Jurkat, Clone E6-1 (cell line): Measurements from ENCODE around the gene CELSR1.

Experiments
- DNase-seq: peaks from one replicate; pipeline ENCODE4 v3.0.0-alpha.2; 2011; ENCODE audit warnings: low read depth, low spot score
- H3K4me3 ChIP-seq: 2 replicates; pipeline ENCODE4 v1.5.1; 2011; ENCODE audit warnings: mild to moderate bottlenecking, low read length, control low read depth, moderate library complexity

CELSR1 gene

GRCh38 chr22:46577368-46578249, 40.2 kb upstream of the CELSR1 start:
- peak overlapping the region; percentile 90 for H3K4me3 ChIP-seq
- no peak for DNase-seq

DNA sequence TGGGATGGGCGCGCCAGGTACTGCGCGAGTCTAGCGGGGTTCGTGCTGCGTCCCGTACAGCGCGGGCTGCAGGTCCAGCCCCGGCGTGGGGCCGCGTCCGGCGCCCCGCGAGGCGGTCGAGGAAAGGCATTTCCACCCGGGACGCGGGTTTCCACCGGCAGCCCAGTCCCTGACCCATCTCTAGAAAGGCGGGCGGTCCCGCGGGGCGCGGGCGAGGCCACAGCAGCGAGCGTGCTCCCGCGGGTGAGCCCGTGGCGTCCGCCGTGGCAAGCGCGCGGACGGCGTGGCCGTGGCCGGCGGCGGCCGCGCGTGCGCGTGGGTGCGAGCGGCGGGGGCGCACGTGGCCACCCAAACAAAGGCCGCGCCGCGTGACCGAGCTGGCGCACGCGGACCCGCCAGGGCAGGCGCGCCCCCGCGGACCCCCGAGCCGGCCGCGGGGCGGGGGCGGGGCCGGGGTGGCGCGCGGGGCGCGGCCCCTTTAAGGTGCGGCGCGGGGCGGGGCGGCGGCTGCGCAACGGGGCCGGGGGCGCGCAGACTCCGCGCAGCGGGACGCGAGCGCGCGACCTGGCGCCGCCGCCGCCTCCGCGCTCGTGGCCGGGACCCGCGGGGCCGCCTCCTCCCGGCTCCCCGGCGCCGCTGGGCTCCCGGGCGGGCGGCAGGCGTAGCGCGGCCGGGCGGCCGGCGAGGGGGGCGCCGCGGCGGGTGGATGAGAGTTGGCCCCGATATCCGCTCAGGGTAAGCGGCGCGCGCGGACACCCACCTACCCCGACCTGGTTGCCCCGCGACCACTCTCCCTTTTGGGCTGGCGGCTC, 39.3 kb upstream of the CELSR1 start:
- peak; percentile 26 for DNase-seq

GRCh38 chr22:46575911-46576555, 38.6 kb upstream of the CELSR1 start:
- no peak for DNase-seq
- H3K4me3 ChIP-seq, result peak overlapping the region; percentile 31

More for the DNA sequence above, 39.3 kb upstream of the CELSR1 start:
- peak overlapping the region; percentile 90 for H3K4me3 ChIP-seq

- H3K4me3 ChIP-seq, result no peak overlapping the region
- no peak for DNase-seq
Measured at GRCh38 chr22:46574993-46575910, 37.8 kb upstream of the CELSR1 start.

DNA sequence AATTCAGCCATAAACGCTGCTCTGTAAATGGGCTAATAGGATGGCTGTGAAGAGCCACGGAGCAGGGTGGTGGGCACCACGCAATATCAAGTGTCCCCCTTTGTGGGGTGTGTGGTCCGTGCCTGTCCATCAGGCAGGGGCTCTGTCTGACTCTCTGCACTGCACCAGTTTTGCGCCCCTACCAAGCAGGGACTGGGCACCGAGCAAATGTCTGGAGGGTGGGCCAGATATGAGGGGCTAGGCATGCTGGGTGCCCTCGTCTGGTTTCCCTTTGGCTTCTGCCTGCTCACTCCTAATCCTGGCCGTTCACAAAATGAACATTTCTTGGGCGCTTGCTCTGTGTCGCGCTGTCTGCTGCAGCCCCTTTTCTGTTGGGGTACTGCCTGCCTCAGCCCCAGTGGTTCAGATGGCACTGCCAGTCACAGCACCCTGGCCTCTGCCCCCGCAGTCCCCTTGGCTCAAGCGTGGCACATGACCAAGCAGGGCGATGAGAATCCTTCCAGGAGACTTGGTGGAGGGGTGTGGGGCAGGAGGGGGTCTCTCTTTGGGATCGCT, 37.1 kb upstream of the CELSR1 start:
- DNase-seq, result no peak
- H3K4me3 ChIP-seq, result no peak overlapping the region

DNA sequence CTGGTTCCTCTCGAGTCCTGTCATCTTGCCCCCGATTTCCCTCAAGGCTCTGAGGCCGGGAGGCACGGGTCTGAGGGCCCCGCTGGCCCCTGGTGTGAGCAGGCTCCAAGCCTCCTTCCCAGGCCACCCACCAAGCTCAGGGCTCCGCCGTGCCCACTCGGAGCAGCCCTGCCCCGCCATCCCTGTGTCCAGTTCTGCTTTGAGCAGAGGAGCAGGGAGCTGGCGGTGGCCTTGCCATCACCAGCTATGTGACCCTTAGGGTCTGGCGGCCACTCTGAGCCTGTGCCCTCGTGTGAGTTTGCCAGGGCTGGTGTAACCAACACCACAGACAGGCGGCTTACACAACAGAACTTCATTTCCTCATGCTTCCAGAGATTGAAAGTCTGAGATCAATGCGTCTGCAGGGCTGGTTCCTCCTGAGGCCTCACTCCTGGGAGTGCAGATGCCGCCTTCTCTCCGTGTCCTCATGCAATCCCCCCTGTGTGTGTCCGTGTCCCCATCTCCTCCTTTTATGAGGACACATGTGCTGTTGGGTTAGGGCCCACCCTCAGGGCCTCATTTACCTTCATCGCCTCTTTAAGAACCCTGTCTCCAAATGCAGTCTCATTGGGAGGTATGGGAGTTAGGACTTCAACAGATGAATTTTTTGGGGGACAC, 36.5 kb upstream of the CELSR1 start:
- no peak overlapping the region for H3K4me3 ChIP-seq
- no peak for DNase-seq

DNA sequence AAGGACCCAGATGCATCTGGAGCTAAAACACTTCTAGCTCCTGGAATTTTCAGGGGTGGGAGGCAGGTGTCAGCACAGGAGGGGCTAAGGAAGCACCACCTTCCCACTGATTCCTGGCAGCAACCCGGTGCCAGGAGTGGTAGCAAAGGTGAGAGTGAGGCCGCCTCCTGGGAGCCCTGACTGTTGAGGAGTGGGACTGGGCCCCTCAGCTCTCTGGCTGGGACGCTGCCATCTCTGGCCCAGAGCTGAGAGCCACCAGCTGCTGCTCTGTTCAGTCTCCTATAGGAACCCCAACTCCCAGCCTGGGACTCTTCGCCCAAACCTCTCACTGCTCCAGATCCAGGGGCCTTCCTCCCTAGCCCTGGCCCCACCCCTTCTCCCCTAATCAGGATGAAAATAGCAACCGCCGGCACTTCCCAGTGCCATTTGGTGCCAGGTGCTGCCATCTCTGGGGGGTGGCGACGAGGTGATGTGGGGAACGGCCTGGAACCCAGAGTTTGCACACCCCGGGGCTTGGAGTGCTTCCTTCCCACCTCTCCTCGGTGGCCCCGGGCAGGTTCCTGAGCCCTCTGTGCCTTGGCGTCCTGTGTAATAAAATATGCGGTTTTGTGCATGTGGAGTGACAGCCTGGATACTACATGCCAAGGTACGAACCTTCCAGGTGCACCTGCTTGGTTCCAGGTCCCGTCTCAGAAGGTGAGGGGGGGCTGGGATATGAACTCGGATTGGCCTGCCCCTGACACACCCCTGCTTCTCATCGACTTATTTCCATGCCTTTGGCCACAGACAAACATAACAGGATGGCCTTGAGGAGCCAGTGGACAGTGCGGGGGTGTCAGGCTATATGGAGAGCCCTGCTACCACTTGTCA, 35.7 kb upstream of the CELSR1 start:
- DNase-seq, result no peak
- no peak overlapping the region for H3K4me3 ChIP-seq

GRCh38 chr22:46571642-46572250, 34.3 kb upstream of the CELSR1 start:
- no peak for DNase-seq
- no peak overlapping the region for H3K4me3 ChIP-seq

DNA sequence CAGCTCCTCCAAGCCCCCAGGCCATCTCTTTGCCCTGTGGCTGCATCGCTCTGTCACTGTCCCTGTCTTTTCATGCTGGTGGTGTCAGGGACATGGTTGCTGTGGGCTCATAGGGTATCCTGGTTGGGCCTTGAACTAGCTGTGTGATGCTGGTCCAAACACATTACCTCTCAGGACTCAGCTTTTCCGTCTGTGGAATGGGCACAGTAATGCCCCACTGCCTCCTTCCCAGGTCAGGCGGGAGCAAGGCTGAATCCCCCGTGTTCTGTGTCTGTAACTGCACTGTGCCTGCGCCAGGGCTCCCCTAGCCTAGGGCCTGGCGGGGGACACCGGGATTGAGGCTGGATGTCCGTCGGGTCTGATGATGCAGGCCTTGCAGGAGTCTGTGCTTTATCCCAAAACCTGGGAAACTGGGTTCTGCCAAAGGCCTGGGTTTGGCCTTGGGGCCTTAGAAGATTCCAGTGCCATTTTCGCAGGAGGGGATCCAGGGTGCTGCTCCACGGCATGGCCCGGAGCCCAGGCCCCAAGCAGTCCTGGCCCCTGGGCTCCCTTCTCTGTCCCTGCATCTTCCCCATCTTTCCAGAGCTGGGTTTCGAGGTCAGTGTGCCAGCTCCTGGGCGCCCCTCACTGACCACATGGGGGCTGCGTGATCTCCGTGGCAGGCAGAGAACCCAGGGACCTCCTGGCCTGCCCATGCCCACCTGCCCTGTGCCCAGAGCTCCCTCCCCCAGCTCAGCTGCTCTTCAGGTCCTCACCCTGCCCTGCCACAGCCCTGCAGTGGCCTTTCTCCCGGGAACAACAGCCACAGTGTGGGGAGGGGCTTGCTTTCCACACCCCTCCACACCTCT, 32.7 kb upstream of the CELSR1 start:
- H3K4me3 ChIP-seq, result no peak overlapping the region
- no peak for DNase-seq

- DNase-seq, result no peak
- no peak overlapping the region for H3K4me3 ChIP-seq
Measured at GRCh38 chr22:46569055-46569847, 31.8 kb upstream of the CELSR1 start.

GRCh38 chr22:46568102-46568809, 30.8 kb upstream of the CELSR1 start:
- no peak for DNase-seq
- H3K4me3 ChIP-seq, result no peak overlapping the region

DNA sequence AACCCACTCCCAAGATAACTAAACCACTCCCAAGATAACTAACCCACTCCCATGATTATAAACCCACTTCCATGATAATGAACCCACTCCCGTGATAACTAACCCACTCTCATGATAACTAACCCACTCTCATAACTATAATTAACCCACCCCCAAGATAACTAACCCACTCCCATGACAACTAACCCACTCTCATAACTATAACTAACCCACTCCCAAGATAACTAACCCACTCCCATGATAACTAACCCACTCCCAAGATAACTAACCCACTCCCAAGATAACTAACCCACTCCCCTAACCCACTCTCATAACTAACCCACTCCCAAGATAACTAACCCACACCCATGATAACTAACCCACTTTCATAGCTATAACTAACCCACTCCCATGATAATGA, 30.1 kb upstream of the CELSR1 start:
- DNase-seq, result no peak
- H3K4me3 ChIP-seq, result no peak overlapping the region

- no peak for DNase-seq
- no peak overlapping the region for H3K4me3 ChIP-seq
Measured at GRCh38 chr22:46564084-46564714, 26.8 kb upstream of the CELSR1 start.
